T-helper 1 cell (primary cell): Measurements from ENCODE around the gene GCLC.
A peak's percentile ranks its signal among the peaks of the same experiment; 100 is the strongest.
"Not testable (repeated sequence)": the region's sequence is repeated elsewhere in the genome, so short reads cannot be mapped to it uniquely, and the experiment has no call there.

Experiments
- DNase-seq, 5 donors: peaks; one replicate each; pipeline ENCODE4 v3.0.0-alpha.2; 2012 to 2020
- total RNA-seq, 4 donors: gene quantifications; one replicate each; lab custom pipeline; 2026; lab: John Stamatoyannopoulos, UW

GCLC gene
- total RNA-seq, result 20.2 to 26.3 (median 22.3) reads per million in 4 donors

DNA sequence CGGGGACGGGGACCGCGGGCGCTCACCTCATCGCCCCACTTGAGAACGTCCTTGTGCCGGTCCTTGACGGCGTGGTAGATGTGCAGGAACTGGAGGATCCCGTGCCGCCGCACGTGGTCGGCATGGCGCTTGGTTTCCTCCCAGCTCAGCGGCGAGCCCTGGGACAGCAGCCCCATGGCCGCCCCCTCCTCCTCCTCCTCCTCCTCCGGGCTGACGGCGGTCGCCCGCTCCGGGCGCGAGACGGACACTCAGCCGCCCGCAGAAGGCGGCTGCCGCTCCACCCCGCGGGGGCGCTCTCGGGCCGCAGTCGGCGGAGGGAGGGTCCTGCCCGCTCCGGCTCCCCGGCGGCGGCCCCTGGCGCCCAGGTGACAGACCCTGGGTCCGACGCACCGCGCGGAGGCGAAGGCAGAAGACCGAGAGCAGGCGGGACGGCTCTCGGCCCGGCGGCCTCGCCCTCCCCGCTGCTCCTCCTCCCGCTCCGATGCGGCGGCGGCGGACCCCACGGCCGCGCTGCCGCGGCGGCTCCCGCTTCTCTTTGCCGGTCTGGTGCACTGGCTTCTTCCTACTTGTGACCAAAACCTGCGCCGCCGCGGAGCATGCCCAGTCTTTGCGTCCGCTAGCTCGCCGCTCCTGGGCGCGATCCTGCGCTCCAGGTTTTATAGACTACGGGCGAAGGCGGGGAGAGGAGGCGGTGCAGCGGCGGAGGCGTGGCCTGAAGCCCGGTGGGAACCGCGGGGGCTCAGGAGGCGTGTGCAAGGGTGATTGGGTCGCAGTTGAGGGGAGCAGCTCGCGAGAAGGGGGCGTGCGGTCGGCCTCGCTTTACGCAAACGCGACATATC lies at the start of gene GCLC:
Gene GCLC, minus strand, starts transcription at position 632 of the 839 bp plus-strand sequence. Its CDS starts 456 bp downstream, at position 176.
- peak; percentile 68 to 94 (median 78) for DNase-seq

- no peak for DNase-seq
Measured at GRCh38 chr6:53594596-53594995, 49.7 kb upstream of the GCLC start.

GRCh38 chr6:53593001-53593488 lies 48.1 kb upstream of the GCLC start:
- no peak for DNase-seq

GRCh38 chr6:53591873-53592272 lies 47.0 kb upstream of the GCLC start:
- no peak for DNase-seq

DNA sequence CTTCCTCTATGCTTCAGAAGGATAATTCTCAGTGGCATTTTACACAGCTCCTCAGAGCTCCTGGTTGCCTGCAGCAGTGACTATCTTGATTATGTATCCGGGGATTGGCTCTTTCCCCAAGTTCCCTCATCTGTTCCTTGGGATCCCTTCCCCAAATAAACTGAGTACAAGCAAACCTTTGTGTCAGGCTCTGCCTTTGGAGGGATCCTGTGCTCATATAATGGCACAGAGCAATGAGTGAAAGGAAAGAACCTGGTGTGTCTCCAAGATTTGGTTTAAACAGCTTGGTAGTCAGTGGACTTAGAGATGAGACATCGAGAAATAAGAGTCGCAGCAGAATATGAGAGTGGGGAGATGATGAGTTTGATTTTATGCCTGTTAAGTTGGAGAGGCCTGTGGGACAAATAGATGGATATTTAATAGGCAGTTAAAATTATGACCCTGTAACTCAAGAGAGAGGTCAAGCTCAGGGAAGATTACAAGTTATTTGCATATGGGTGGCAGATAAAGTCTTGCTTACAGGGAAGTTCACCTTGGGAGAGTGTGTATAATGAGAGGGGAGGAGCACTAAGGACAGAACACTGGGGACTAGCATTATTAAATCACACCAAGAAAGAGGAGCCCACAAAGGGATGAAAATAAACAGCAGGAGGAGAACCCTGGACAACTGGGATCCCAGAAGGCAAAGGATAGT lies 44.1 kb upstream of the GCLC start:
- no peak for DNase-seq

GRCh38 chr6:53587291-53587690 lies 42.4 kb upstream of the GCLC start:
- no peak for DNase-seq

- DNase-seq, result no peak
Measured at GRCh38 chr6:53585208-53585900, 40.5 kb upstream of the GCLC start.

- DNase-seq, result no peak
Measured at GRCh38 chr6:53584726-53585125, 39.8 kb upstream of the GCLC start.

- DNase-seq, result no peak
Measured at GRCh38 chr6:53583451-53583850, 38.5 kb upstream of the GCLC start.

DNA sequence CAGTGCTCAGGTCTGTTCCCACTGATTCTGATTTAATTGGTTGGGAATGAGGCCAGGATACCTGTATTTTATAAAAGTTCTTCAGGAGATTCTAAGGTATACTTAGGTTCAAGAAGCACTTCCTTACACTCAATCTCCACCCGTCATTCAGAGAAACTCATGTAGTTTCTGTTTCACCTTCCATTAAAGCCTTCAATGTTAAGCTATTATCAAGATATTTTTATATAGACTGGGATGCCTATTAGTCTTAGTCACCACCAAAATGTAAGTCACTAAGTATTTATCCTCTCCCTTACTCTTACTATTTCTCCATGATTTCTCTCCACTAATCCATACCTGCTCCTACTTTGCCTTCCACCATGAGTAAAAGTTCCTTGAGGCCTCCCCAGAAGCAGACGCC lies 38.1 kb upstream of the GCLC start:
- no peak for DNase-seq

GRCh38 chr6:53581856-53582255 lies 37.0 kb upstream of the GCLC start:
- DNase-seq, result no peak

GRCh38 chr6:53581173-53581773 lies 36.4 kb upstream of the GCLC start:
- no peak for DNase-seq

DNA sequence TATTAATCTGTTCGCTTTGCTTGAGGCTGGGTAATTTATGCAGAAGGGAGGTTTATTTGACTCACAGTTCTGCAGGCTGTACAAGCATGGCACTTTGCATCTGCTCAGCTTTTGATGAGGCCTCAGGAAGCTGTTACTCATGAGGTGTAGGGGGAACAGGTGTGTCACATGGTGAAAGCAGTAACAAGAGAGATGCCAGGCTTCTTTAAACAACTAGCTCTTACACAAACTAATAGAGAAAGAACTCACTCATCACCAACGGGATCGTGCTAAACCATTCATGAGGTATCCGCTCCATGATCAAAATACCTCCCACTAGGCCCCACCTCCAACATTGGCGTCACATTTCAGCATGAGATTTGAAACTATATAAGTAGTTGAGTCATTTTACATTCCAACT lies 34.4 kb upstream of the GCLC start:
- DNase-seq, result no peak

DNA sequence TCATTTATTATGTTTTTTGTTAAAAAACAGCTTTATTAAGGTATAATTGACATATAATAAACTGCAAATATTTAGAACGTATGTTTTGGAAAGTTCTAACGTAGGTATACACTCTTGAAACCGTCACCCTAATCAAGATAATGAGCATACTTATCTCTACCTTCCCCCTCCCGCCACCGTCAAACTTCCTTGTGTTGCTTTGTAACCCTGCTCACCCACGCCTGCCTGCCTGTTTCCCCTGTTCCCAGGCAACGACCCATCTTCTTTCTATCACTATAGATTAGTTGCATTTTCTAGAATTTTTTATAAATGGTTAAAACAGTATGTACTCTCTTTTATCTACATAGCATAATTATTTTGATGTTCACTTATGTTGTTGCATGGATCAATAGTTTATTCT lies 33.5 kb upstream of the GCLC start:
- DNase-seq, result no peak

DNA sequence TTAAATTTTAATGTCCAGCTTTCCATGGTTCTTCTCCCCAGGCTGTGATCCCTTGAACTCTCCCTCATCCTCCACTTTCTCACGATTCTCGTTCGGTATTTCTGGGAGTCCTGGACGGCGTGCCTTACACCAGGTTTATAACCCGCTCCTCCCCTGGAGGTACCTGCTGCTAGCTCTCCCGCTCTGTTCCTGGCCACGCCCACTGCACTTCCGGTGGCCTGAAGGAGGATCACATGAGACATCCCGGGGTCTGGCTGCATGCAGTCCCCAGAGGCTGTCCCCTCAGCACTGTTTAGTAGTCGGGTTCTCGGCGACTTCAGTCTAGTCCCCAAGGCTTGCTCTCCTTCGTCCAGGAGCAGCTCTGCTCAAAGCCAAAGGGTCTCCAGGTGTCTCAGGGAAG lies 28.4 kb upstream of the GCLC start:
- no peak for DNase-seq

DNA sequence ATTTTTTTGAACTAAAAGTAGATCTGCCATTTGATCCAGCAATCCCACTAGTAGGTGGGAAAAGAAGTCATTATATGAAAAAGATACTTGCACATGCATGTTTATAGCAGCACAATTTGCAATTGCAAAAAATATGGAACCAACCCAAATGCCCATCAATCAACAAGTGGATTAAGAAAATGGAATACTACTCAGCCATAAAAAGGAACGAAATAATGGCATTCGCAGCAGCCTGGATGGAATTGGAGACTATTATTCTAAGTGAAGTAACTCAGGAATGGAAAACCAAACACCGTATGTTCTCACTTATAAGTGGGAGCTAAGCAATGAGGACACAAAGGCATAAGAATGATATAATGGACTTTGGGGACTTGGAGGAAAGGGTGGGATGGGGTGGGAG lies 27.5 kb upstream of the GCLC start:
- not testable (repeated sequence) for DNase-seq

GRCh38 chr6:53568776-53569616 lies 24.1 kb upstream of the GCLC start:
- DNase-seq, result no peak

DNA sequence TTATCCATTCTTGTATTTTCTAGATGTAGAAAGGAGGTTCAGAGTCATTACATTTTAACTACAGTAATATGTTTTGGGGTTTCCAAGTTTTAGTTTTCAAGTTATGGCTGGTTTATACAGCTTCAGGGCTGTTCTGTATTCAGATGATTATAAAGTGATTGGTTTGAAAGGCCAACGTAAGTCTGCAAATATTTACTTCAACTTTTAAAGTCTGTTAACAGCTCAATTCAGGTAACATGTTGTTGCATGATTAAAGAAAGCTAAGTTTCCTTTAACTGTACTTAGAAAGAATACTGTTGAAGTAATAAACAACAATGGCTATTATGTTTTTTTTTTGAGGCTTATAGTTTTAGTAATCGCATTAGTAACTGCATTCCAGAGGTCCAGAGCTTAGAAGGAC lies 22.8 kb upstream of the GCLC start:
- DNase-seq, result no peak

DNA sequence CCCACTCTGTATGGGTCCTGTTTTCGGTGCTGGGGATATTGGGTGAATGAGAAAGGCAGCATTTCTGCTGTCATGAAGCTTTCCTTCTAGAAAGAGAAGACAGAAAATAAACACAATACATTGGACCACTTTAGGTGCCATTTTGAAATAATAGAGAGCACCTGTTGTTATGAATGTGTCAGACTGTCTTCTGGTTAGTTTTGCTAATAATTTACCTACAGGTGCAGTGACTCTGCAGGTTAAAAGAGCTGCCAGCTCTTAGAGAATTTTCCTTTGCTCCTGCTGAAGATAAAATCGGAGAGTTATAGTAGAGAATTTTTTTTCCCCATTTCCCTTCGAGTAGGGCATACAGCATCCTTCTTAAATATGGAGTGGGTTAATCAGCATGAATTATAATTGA lies 21.9 kb upstream of the GCLC start:
- no peak for DNase-seq

- DNase-seq, result no peak
Measured at GRCh38 chr6:53565886-53566285, 21.0 kb upstream of the GCLC start.

GRCh38 chr6:53564401-53565065 lies 19.6 kb upstream of the GCLC start:
- DNase-seq, result no peak
